Stimulated activated CD4-positive, alpha-beta T cell treated with anti-CD3 and anti-CD28 coated beads, Interleukin-1b, Interleukin-23, amount 100 ng/mL, for 4 hours (primary cell): ENCODE data around the gene ZNF845.
"Not testable (repeated sequence)": the region's sequence is repeated elsewhere in the genome, so short reads cannot be mapped to it uniquely, and the experiment has no call there.

Experiments used
- DNase-seq, 2 donors: peaks; one replicate each; pipeline ENCODE4 v3.0.0-alpha.2; 2020; ENCODE audit warnings: low read depth in 2 of 2

Gene ZNF845

GRCh38 chr19:53381376-53381775, 47.8 kb downstream of the ZNF845 start:
- no peak for DNase-seq

GRCh38 chr19:53388168-53388567, 54.6 kb downstream of the ZNF845 start:
- no peak for DNase-seq

- DNase-seq: no peak
Observed at GRCh38 chr19:53388904-53389303, 55.4 kb downstream of the ZNF845 start.

GRCh38 chr19:53389571-53389970, 56.0 kb downstream of the ZNF845 start:
- no peak for DNase-seq

GRCh38 chr19:53389978-53390377, 56.4 kb downstream of the ZNF845 start:
- no peak for DNase-seq

- DNase-seq: no peak
Observed at GRCh38 chr19:53394522-53394973, 61.0 kb downstream of the ZNF845 start.

- peak; percentile 97 to 98 for DNase-seq
Observed at GRCh38 chr19:53394974-53395839, 61.7 kb downstream of the ZNF845 start, which contains the start of gene ZNF765. Gene ZNF765, plus strand, starts transcription at chr19:53395149. Its CDS starts 2,867 bp downstream, at chr19:53398016.

DNA sequence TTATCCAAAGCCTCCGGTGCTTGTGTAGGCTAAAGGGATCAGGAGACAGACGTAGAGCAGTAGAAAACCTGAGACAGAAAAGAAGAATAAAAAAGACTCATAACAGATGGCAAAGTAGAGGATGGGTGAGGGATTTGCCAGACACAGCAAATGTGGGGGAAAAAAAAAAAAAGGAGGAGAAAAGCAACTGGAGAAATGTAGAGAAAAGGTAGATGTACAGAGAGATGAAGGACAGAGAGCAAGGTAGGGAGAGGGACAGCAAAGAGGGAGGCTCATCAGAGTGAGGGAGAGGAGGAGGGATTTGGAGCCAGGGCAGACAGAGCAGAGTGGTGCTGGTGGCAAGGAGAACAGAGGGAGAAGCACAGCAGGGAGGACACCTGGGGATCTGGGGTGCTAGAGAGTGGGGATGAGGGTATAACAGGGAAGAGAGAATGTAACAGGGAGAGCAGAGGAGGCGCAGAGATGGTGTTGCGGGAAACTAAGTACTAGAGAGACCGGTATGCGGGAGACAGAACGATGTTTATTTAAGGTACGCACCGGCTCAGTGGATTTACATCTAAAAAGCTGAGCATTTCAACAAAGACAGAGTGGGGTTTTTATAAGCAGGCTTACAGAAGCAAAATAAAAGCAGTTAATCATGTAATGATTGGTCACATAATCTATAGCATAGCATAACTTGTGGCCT, 62.4 kb downstream of the ZNF845 start:
- not testable (repeated sequence) for DNase-seq

GRCh38 chr19:53396525-53396868, 62.9 kb downstream of the ZNF845 start:
- no peak for DNase-seq

GRCh38 chr19:53397918-53398317, 64.4 kb downstream of the ZNF845 start:
- DNase-seq: not testable (repeated sequence)
